DND-41 (cell line): ENCODE results near the gene CCDC71L.

Source experiments
- CTCF ChIP-seq: IDR thresholded peaks from 2 replicates; pipeline ENCODE4 v1.5.1; 2012; ENCODE audit warnings: borderline replicate concordance, low read length, moderate library complexity, mild to moderate bottlenecking; ENCODE audit not compliant: poor library complexity, severe bottlenecking; ENCODE audit errors: extremely low read depth
- EZH2 ChIP-seq: IDR thresholded peaks from 3 replicates; pipeline ENCODE4 v1.6.1; 2012; ENCODE audit warnings: borderline replicate concordance, low read depth, mild to moderate bottlenecking, moderate library complexity, low read length, inconsistent platforms; ENCODE audit not compliant: severe bottlenecking

- TF ChIP-seq CTCF (no peak), EZH2 (no peak)
Observed at GRCh38 chr7:106611911-106612310, 49.0 kb downstream of the CCDC71L start.
